Stomach (tissue), 9 donors: Measurements from ENCODE around the gene ESCO1. TPM values are rescaled to one million over a fixed set of nuclear protein-coding genes. Genes with fewer than 3 reads are reported as not detected.
"Not testable (repeated sequence)": the region's sequence is repeated elsewhere in the genome, so short reads cannot be mapped to it uniquely, and the experiment has no call there.

Source experiments
- DNase-seq, 2 donors: peaks; one replicate each; pipeline versions ENCODE4 v3.0.0 to v3.0.0-alpha.2; 2013 to 2019
- H3K27ac ChIP-seq, 5 donors: fragments of 200-600 bp in 4 of 5; sonication (generic) in 4 of 5; one replicate each; pipeline ENCODE4 v1.5.1; 2013 to 2019; ENCODE audit warnings: mild to moderate bottlenecking in 1 of 5, moderate library complexity in 1 of 5
- H3K27me3 ChIP-seq, 3 donors: fragments of 200-600 bp; sonication (generic); one replicate each; pipeline ENCODE4 v1.5.1; 2017 to 2019; ENCODE audit warnings: mixed run types in 1 of 3
- H3K36me3 ChIP-seq, 4 donors: fragments of 200-600 bp; sonication (generic); 1 replicate in 3 of 4; 2 replicates in 1 of 4; pipeline ENCODE4 v1.5.1; 2016 to 2019
- H3K4me1 ChIP-seq, 4 donors: fragments of 200-600 bp; sonication (generic); one replicate each; pipeline ENCODE4 v1.5.1; 2016 to 2019
- H3K4me3 ChIP-seq, 4 donors: fragments of 200-600 bp; sonication (generic) in 3 of 4; one replicate each; pipeline ENCODE4 v1.5.1; 2016 to 2019; ENCODE audit warnings: mild to moderate bottlenecking in 1 of 4
- H3K9me3 ChIP-seq, 4 donors: fragments of 200-600 bp; sonication (generic); one replicate each; pipeline ENCODE4 v1.5.1; 2016 to 2019
- CTCF ChIP-seq, 7 experiments: fragments of 450-650 bp in 4 of 7; fragments of 200-600 bp in 3 of 7; sonication (generic) in 3 of 7; IDR thresholded peaks; one replicate each; pipeline ENCODE4 v1.5.1; 2016 to 2019; ENCODE audit warnings: antibody characterized with exemption in 7 of 7, control low read depth in 2 of 7, mild to moderate bottlenecking in 1 of 7
- EP300 ChIP-seq: sonication (generic); formaldehyde crosslinking; IDR thresholded peaks from one replicate; pipeline ENCODE4 v1.6.1; 2017; ENCODE audit warnings: antibody characterized with exemption
- POLR2A ChIP-seq, 4 donors: fragments of 450-650 bp; IDR thresholded peaks; one replicate each; pipeline ENCODE4 v1.6.1; 2016; ENCODE audit warnings: antibody characterized with exemption in 4 of 4, control low read depth in 2 of 4, mild to moderate bottlenecking in 1 of 4, moderate library complexity in 1 of 4
- POLR2AphosphoS5 ChIP-seq, 3 donors: sonication (generic); formaldehyde crosslinking; IDR thresholded peaks; one replicate each; pipeline ENCODE4 v1.6.1; 2016; ENCODE audit warnings: antibody characterized with exemption in 3 of 3
- WGBS, 5 donors: extraction: QIAGEN DNeasy Blood & Tissue Kit in 3 of 5; methylation state at CpG; one replicate each; pipeline versions ENCODE4 v1.1.5 to v1.1.7; 2013 to 2018; 5-methylcytosine and 5-hydroxymethylcytosine counted together
- intact Hi-C: fragments of 100-400 bp; cut with DNase I; formaldehyde crosslinking; loops from one replicate; pipeline ENCODE4 v1.15.1; 2023; ENCODE audit warnings: low total_unique reads
- polyA plus RNA-seq, 3 donors: library from polyadenylated mRNA; stranded (reverse); fragments of 200-250 nt; gene quantifications; one replicate each; pipeline ENCODE4 v1.2.3, GENCODE V29; 2013
- total RNA-seq, 5 donors: library from RNA; depleted of rRNA; stranded (reverse); fragments of >200 nt; gene quantifications; one replicate each; pipeline versions ENCODE4 v1.1.0 to v1.2.3, GENCODE V29; 2014 to 2016
- donor health status: healthy with polysubstance abuse.
- donor health status: Bipolar disorder and iron deficiency.
- donor health status: healthy.

The ESCO1 gene
- total and polyA plus RNA-seq, 8 donors = 5.2 to 53.6 (median 16.0) TPM

DNA sequence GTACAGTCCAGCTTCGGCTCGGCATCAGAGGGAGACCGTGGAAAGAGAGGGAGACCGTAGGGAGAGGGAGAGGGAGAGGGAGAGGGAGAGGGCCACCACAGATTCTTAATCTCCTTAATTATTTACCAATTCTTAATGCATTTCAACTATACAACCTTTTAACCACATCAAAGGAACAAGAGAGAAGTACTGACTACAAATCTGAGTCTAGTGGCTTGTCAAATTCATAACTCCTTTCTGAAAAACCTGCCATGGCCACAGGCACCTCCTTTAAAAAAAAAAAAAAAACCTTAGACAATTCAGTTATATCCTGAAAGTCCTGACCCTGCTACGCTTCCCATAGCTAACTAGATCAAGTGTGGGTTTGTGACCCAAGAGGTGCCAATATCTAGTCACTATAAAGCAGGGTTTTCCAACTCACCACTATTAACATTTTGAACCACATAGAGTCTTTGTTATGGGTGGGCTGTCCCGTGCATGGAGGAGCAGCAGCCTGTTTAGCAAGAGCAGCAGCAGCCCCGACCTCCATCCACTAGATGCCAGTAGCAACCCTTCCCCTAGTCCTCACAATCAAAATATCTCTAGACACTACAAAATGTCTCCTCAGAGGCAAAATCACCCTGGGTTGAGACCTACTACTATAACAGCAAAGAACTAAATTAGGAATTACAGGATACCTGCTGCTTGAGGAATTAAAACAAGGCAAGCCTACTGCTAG, 6.8 kb downstream of the ESCO1 start:
- intact Hi-C loops = no loop called here
- no peak for DNase-seq
- 86 to 93% (median 92%) methylated on average over 3 to 7 of the region's 7 CpGs for WGBS, 5 donors
- H3K9me3 ChIP-seq = no peaks in the 10 kb centered on the region
- H3K4me1 ChIP-seq = peaks cover 4 to 30% (median 16%) of the 10 kb centered on the region in 4 donors
- no peaks in the 10 kb centered on the region for H3K27me3 ChIP-seq
- H3K27ac ChIP-seq = no peak overlapping the region
- TF ChIP-seq POLR2AphosphoS5 (IDR thresholded peaks at IDR 0.05) (no peak), CTCF (IDR thresholded peaks at IDR 0.05) (no peak), EP300 (no peak), POLR2A (IDR thresholded peaks at IDR 0.05) (no peak)
- H3K4me3 ChIP-seq = no peak overlapping the region
- H3K36me3 ChIP-seq = peaks cover 0 to 4% (median 4%) of the 10 kb centered on the region in 4 donors

DNA sequence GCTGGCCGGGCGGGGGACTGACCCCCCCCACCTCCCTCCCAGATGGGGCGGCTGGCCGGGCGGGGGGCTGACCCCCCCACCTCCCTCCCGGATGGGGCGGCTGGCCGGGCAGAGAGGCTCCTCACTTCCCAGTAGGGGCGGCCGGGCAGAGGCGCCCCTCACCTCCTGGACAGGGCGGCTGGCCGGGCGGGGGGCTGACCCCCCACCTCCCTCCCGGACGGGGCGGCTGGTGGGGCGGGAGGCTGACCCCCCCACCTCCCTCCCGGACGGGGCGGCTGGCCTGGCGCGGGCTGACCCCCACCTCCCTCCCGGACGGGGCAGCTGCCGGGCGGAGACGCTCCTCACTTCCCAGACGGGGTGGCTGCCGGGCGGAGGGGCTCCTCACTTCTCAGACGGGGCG, 8.1 kb downstream of the ESCO1 start:
- H3K4me3 ChIP-seq, H3K27ac ChIP-seq, H3K9me3 ChIP-seq, intact Hi-C loops, H3K27me3 ChIP-seq, H3K36me3 ChIP-seq, DNase-seq: not testable (repeated sequence)
- peaks cover 0 to 17% (median 6%) of the 10 kb centered on the region in 4 donors for H3K4me1 ChIP-seq
- WGBS, 5 donors = 94 to 100% (median 97%) methylated on average over 2 to 20 of the region's 33 CpGs; no CpG with 5 or more reads in 2 of the 5 donors

DNA sequence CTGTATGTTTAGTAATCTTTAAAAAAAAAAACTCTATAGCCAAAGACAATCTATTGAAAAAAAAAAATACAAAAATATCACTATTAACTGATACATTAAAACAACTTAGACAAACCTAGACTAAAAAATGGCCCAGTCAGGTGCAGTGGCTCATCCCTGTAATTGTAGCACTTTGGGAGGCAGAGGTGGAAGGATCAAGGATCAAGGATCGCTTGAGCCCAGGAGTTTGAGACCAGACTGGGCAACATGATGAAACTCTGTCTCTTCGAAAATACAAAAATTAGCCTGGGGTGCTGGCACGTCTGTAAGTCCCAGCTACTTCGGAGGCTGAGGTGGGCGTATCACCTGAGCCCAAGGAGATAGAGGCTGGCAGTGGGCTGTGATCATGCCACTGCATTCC, 16.1 kb downstream of the ESCO1 start:
- 89 to 94% (median 92%) methylated on average over 5 of the region's 5 CpGs for WGBS, 5 donors
- intact Hi-C loops = loop anchor here (10.0 kb wide), 1 partner anchor 70 kb away; no protein-coding TSS in a partner anchor

DNA sequence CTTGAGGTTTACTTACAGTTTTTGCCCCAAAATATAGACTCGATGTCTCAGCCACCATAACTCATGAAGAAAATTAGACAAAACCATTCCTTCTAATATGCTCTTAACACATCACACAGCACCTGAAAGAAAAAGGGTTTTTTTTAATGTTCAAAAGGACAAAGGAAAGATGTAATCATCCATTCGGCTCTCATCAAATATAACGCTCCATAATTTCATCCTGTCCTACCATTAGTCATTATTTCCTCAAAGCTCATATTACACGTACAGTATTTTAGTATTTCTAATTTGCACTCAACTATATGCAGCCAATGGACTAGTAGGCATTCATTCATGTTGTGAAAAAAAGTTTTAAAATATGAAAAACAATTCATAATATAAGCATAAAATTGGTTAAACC, 24.8 kb downstream of the ESCO1 start:
- intact Hi-C loops = no loop called here
- peaks cover 5 to 73% (median 68%) of the 10 kb centered on the region in 4 donors for H3K36me3 ChIP-seq
- no peaks in the 10 kb centered on the region for H3K27me3 ChIP-seq
- H3K9me3 ChIP-seq = no peaks in the 10 kb centered on the region
- no peak for TF ChIP-seq CTCF (IDR thresholded peaks at IDR 0.05)
- TF ChIP-seq EP300 = no peak
- TF ChIP-seq POLR2A (IDR thresholded peaks at IDR 0.05) = no peak
- no peak for TF ChIP-seq POLR2AphosphoS5 (IDR thresholded peaks at IDR 0.05)
- DNase-seq = no peak
- no peak overlapping the region for H3K27ac ChIP-seq
- H3K4me1 ChIP-seq = peaks cover 0 to 13% (median 2%) of the 10 kb centered on the region in 4 donors
- H3K4me3 ChIP-seq = no peak overlapping the region
- WGBS, 5 donors = 79 to 88% (median 83%) methylated on average over 4 of the region's 4 CpGs

More for the DNA sequence above, 16.1 kb downstream of the ESCO1 start:
- Histone ChIP-seq H3K9me3 (no peaks in the 10 kb centered on the region), H3K27me3 (no peaks in the 10 kb centered on the region), H3K36me3 (peaks cover 0 to 40% (median 36%) of the 10 kb centered on the region in 4 donors), H3K4me1 (no peaks in the 10 kb centered on the region), H3K27ac (no peak overlapping the region), H3K4me3 (no peak overlapping the region)
- TF ChIP-seq POLR2AphosphoS5 (IDR thresholded peaks at IDR 0.05) = no peak
- TF ChIP-seq POLR2A (IDR thresholded peaks at IDR 0.05) = no peak
- TF ChIP-seq EP300 = no peak
- TF ChIP-seq CTCF (IDR thresholded peaks at IDR 0.05) = no peak
- DNase-seq = no peak

DNA sequence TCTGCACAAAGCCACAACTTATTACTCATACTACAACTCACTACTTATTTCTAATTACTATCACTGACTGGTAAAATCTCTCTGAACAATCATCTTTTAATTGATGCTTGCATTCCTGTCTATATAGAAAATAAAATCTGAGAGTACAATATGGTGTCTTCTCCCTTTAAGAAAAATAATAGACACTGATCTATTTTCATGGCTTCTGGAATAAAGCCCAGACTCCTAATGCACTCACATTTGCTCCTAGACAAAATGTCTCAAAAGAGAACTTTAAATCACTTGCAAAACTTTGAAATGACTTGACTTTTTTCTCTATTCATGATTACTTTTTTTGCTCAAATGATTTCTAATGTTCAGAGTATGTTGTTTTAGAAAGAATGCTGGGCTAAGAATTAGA, 28.7 kb downstream of the ESCO1 start:
- intact Hi-C loops = no loop called here
- H3K36me3 ChIP-seq = peaks cover 15 to 92% (median 89%) of the 10 kb centered on the region in 4 donors
- TF ChIP-seq POLR2A (IDR thresholded peaks at IDR 0.05) = no peak
- no peak for TF ChIP-seq POLR2AphosphoS5 (IDR thresholded peaks at IDR 0.05)
- no peak for TF ChIP-seq CTCF (IDR thresholded peaks at IDR 0.05)
- no peak for TF ChIP-seq EP300
- no peak overlapping the region for H3K27ac ChIP-seq
- no peak overlapping the region for H3K4me3 ChIP-seq
- H3K27me3 ChIP-seq = no peaks in the 10 kb centered on the region
- peaks cover 0 to 13% (median 0%) of the 10 kb centered on the region in 4 donors for H3K4me1 ChIP-seq
- H3K9me3 ChIP-seq = no peaks in the 10 kb centered on the region
- DNase-seq = no peak
